HUDEP-2 (cell line): ENCODE data around the gene ZBTB34.
"Not testable (repeated sequence)": the region's sequence is repeated elsewhere in the genome, so short reads cannot be mapped to it uniquely, and the experiment has no call there.

Source experiments
- DNase-seq, 76 experiments: peaks; one replicate each; lab custom pipeline; 2025; ENCODE audit not compliant: unreplicated experiment in 76 of 76; lab: John Stamatoyannopoulos, UW

ZBTB34 gene

GRCh38 chr9:126860077-126860756 is at the start of gene ZBTB34:
TSS of gene ZBTB34 (plus strand) at chr9:126860639. CDS start at chr9:126879400, 18,761 bp downstream.
- DNase-seq: peak in 53 of 76 experiments; percentile 8 to 89 (median 50)

DNA sequence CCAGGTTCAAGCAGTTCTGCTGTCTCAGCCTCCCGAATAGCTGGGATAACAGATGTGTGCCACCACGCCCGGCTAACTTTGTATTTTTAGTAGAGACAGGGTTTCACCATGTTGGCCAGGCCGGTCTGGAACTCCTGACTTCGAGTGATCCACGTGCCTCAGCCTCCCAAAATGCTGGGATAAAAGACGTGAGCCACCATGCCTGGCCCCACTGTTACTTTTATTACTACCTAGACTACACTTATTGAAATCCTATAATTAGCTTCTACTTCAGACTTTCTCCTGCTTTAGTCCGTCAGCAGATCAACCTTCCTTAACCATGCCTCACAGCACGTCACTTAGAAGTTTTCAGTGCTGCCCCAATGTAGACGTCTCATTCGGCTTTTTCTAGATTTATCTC is 47.4 kb upstream of the ZBTB34 start:
- DNase-seq: no peak

DNA sequence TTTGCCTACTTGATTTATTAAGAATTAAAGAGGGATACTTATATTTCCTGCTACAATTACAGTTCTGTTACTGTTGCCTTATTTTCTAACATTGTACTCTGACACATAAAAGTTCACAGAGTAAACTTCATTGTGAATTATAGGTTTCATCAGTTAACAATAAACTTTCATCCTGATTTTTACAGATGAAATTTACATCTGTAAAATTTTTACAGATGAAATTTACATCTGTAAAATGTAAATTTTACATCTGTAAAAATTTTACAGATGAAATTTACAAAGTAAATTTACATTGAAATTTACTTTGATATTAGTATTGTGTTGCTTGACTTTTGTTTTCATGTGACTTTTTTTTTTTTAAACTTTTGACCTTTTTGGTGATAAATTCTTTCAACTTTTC is 46.3 kb upstream of the ZBTB34 start:
- DNase-seq: no peak

GRCh38 chr9:126817615-126818014 is 42.8 kb upstream of the ZBTB34 start:
- not testable (repeated sequence) for DNase-seq

DNA sequence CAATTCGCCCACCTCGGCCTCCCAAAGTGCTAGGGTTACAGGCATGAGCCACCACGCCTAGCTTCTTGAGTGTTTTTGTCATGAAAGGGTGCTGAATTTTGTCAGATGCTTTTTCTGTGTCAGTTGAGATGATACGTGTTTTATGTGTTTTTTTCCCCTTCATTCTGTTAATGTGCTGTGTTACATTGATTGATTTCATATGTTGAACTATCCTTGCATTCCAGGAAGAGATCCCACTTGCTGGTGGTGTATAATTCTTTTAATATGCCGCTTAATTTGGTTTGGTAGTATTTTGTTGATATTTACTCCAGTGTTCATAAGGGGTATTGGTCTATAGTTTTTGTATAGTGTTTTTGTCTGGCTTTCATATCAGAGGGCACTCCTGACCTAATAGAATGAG is 42.0 kb upstream of the ZBTB34 start:
- DNase-seq: no peak

- no peak for DNase-seq
Measured at GRCh38 chr9:126819482-126819881, 41.0 kb upstream of the ZBTB34 start.

- DNase-seq: no peak
Measured at GRCh38 chr9:126822278-126822677, 38.2 kb upstream of the ZBTB34 start.

GRCh38 chr9:126822873-126823272 is 37.6 kb upstream of the ZBTB34 start:
- no peak for DNase-seq

GRCh38 chr9:126824052-126824451 is 36.4 kb upstream of the ZBTB34 start:
- not testable (repeated sequence) for DNase-seq

GRCh38 chr9:126827227-126827626 is 33.2 kb upstream of the ZBTB34 start:
- DNase-seq: no peak

GRCh38 chr9:126829035-126829434 is 31.4 kb upstream of the ZBTB34 start:
- DNase-seq: no peak

GRCh38 chr9:126830827-126831226 is 29.6 kb upstream of the ZBTB34 start:
- DNase-seq: no peak

- DNase-seq: no peak
Measured at GRCh38 chr9:126832440-126832839, 28.0 kb upstream of the ZBTB34 start.

- no peak for DNase-seq
Measured at GRCh38 chr9:126833020-126833419, 27.4 kb upstream of the ZBTB34 start.

DNA sequence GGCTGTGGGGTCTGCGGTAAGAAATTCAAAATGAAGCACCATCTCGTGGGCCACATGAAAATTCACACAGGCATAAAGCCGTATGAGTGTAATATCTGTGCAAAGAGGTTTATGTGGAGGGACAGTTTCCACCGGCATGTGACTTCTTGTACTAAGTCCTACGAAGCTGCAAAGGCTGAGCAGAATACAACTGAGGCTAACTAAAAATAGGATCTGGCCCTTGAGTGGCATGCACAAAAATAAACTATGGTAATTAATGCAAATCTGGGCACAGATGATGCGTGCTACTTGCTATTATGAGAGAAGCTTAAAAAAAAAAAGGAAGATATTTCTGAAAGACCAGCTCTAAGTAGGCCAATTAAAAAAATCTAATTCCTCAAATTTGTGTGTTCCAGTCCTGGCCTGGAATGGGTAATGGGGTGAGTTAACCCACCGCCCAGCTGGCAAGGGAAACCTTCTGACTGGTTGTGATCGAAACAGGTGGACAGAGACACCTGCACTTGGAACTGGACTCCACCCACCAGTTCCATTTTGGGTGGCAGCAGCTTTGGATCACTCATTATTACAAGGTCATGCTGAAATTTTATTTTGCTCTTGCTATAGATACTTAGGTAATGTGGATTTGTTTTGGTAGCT is 26.6 kb upstream of the ZBTB34 start:
- no peak for DNase-seq

DNA sequence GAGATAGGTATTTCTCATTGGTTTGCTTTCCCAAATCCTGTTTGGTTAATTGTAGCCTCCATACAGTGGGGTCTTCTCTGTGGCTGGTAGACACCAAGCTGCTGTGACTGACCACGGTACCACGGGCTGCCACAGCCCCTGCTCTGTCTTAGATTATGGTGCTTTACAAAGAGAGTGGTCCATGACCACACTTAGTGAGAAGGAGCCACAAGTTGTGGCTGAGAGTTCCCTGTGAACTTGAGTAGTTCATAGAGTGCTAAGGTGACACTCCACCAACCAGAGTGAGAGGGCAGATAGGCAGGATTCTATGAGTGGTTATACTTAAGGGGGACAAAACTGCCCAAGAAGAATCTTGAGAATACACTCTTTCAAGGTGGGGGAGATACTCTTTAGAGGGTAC is 25.8 kb upstream of the ZBTB34 start:
- DNase-seq: no peak

DNA sequence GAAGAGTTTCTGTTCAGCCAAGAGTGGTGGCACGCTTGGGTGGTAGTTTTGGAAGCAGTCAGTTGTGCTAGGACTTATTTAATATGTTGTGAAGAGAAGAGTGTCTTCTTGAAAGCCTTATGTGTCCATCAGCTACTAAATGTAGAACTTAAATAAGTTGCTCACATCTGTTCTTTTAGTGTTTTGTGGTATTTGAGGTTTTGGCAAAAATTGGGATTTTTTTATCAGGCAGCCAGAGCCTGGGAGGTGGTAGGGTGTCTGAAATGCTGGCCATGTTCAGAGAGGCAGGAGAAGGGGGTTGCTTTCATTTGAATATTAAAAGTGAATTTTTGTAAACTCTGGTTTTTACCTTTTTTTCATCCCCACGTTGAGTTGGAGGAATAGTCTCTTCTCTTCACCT is 24.2 kb upstream of the ZBTB34 start:
- no peak for DNase-seq

DNA sequence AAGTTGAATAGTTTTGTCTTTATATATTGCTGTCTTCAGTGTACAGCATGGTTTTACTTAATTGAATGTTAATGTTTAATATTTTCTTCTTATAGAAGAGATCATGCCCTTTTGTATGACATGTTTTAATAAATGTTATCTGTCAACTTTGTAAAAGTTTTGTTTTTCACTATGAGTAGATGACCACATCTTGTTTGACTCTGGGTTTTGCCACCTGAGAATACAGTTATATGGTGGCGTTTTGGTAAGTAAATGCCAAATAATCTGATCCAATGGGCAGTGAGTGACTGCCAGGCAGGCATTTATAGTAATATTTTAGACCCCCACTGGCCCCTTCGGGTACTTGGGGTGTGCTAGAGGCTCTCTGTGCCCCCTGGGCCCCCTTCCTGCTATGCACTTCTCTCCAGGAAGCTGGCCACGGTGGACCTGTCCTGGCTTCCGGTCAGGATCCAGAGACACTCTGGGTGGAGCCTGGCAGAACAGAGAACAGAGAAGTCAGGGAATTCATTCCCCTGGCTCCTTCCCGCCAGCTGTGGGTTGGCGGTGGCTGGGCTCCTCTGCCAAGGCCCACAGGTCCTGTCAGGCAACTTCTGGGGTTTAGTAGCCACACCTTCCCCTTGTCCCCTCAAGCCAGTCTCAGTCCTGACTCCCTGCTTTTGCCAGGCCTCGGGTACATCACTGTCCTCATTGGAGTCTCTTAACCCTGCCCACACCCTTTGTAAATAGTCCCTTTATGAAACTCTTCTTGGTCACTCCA is 22.2 kb upstream of the ZBTB34 start:
- DNase-seq: no peak

DNA sequence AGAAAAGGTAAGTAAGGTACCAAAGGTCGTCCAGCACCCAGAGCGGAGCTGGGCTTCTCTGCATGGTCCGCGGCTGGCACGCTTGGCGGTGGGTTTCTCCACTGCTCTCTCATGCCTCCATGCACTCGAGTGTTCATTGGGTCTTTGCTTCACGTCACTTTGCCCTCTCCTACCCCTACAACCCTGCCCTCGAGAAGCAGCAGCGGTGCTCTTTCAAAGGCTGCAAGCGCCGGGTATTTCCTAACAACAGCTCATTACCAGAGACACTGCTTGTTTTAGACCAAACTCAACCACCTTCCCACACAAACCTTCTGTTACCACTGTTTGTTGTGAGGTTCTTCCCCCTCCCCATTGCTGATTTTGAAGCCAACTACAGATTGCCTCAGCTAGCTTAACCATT is 21.5 kb upstream of the ZBTB34 start:
- no peak for DNase-seq

DNA sequence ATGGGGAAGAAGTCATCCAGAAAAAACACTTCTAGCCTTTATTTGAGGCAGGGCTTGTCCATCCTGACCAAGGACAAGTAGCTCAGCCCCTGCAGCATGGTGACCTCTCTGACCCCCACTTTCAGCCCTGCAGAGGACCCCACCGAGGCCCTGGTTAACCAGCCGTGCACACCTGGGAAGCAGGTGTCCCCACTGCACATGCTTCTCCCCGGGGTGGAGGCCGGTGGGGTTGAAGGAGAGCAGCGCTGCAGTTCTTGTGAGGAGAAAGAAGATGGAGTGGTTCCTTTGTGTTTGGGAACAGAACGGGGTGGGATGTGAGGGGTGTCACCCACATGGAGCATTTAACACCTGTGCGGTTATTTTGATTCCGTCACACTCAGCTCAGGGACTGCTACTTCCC is 21.1 kb upstream of the ZBTB34 start:
- no peak for DNase-seq

GRCh38 chr9:126842220-126842842 is 18.1 kb upstream of the ZBTB34 start:
- peak in 46 of 76 experiments; percentile 8 to 77 (median 36) for DNase-seq
